Keratinocyte (primary cell): ENCODE data around the gene VWA3A. TPM values are rescaled to one million over a fixed set of nuclear protein-coding genes. Genes with fewer than 3 reads are reported as not detected.
"Not testable (repeated sequence)": the region's sequence is repeated elsewhere in the genome, so short reads cannot be mapped to it uniquely, and the experiment has no call there.

Source experiments
- DNase-seq: peaks from one replicate; pipeline ENCODE4 v3.0.0-alpha.2; 2011; ENCODE audit warnings: low read depth, missing footprints, low spot score
- FAIRE-seq: peaks from 2 replicates; lab custom pipeline; 2011; peaks lifted over from hg19 to GRCh38; lab: Jason Lieb, UNC
- H2AFZ ChIP-seq: 2 replicates; pipeline ENCODE4 v1.6.0; 2012; ENCODE audit warnings: low read length, control low read depth, inconsistent platforms; ENCODE audit not compliant: control insufficient read depth
- H3K27ac ChIP-seq: 2 replicates; pipeline ENCODE4 v1.5.1; 2011; ENCODE audit warnings: low read length; ENCODE audit not compliant: control insufficient read depth, insufficient read depth
- H3K27me3 ChIP-seq: 3 replicates; pipeline ENCODE4 v1.6.0; 2011; ENCODE audit warnings: low read length; ENCODE audit not compliant: control insufficient read depth, insufficient read depth; ENCODE audit errors: extremely low read depth
- H3K36me3 ChIP-seq, 2 experiments: 2 replicates in 1 of 2; 3 replicates in 1 of 2; pipeline ENCODE4 v1.5.1; 2011; ENCODE audit warnings: low read length in 2 of 2, mild to moderate bottlenecking in 1 of 2; ENCODE audit not compliant: control insufficient read depth in 2 of 2, insufficient read depth in 2 of 2; ENCODE audit errors: extremely low read depth in 1 of 2
- H3K4me1 ChIP-seq: 3 replicates; pipeline ENCODE4 v1.5.1; 2011; ENCODE audit warnings: low read length; ENCODE audit not compliant: control insufficient read depth, insufficient read depth; ENCODE audit errors: extremely low read depth
- H3K4me2 ChIP-seq: 3 replicates; pipeline ENCODE4 v1.6.0; 2011; ENCODE audit warnings: low read depth, low read length; ENCODE audit not compliant: control insufficient read depth, insufficient read depth; ENCODE audit errors: extremely low read depth
- H3K4me3 ChIP-seq, 3 experiments: fragments of 200-600 bp in 1 of 3; sonication (generic) in 1 of 3; 2 replicates in 2 of 3; 3 replicates in 1 of 3; pipeline ENCODE4 v1.5.1; 2011 to 2016; ENCODE audit warnings: low read length in 3 of 3, mild to moderate bottlenecking in 3 of 3, control low read depth in 2 of 3, inconsistent platforms in 1 of 3, low read depth in 1 of 3, mixed read lengths in 1 of 3, mixed run types in 1 of 3, moderate library complexity in 1 of 3; ENCODE audit not compliant: control insufficient read depth in 2 of 3, insufficient read depth in 2 of 3; ENCODE audit errors: extremely low read depth in 1 of 3
- H3K79me2 ChIP-seq: 2 replicates; pipeline ENCODE4 v1.6.0; 2012; ENCODE audit warnings: low read length; ENCODE audit not compliant: control insufficient read depth, insufficient read depth
- H3K9ac ChIP-seq: 3 replicates; pipeline ENCODE4 v1.6.0; 2011; ENCODE audit warnings: low read length; ENCODE audit not compliant: control insufficient read depth, insufficient read depth; ENCODE audit errors: extremely low read depth
- H3K9me1 ChIP-seq: 3 replicates; pipeline ENCODE4 v1.6.0; 2011; ENCODE audit warnings: low read length; ENCODE audit not compliant: control insufficient read depth, insufficient read depth; ENCODE audit errors: extremely low read depth
- H3K9me3 ChIP-seq: 2 replicates; pipeline ENCODE4 v1.5.1; 2012; ENCODE audit warnings: low read depth, low read length; ENCODE audit not compliant: control insufficient read depth
- H4K20me1 ChIP-seq: 3 replicates; pipeline ENCODE4 v1.6.0; 2011; ENCODE audit warnings: low read length; ENCODE audit not compliant: control insufficient read depth, insufficient read depth; ENCODE audit errors: extremely low read depth
- EZH2 ChIP-seq: IDR thresholded peaks from one replicate; pipeline ENCODE4 v1.6.1; 2012; ENCODE audit warnings: inconsistent platforms, mild to moderate bottlenecking, low read length, moderate library complexity
- dilution Hi-C: fragments of 300-500 bp; cut with MboI; formaldehyde crosslinking; loops from one replicate; pipeline ENCODE4 v1.7.0; 2020; ENCODE audit warnings: low sequenced_read_pairs; ENCODE audit not compliant: extremely low pct_ligation_motif_present
- polyA plus RNA-seq, 5 experiments: library from polyadenylated mRNA; depleted of rRNA in 3 of 5; stranded (reverse) in 3 of 5; stranded (forward) in 1 of 5; unstranded in 1 of 5; fragments of >200 nt; gene quantifications; 1 replicate in 1 of 5; 2 replicates in 3 of 5; 3 replicates in 1 of 5; pipeline versions ENCODE4 v1.2.1 to v1.2.3, GENCODE V29; 2011 to 2012; ENCODE audit warnings: missing spikeins in 2 of 5, low read depth in 1 of 5, low replicate concordance in 1 of 5
- TF ChIP-seq, protein P1 (sequence below), 3 experiments: IDR thresholded peaks in 1 of 3; conservative IDR thresholded peaks in 1 of 3; optimal IDR thresholded peaks in 1 of 3; 2 replicates in 2 of 3; 3 replicates in 1 of 3; pipeline versions ENCODE3 to v1.5.1; 2011; ENCODE audit warnings: low read length in 3 of 3, mild to moderate bottlenecking in 3 of 3, moderate library complexity in 2 of 3, control low read depth in 1 of 3, inconsistent platforms in 1 of 3; ENCODE audit not compliant: insufficient read depth in 2 of 3; ENCODE audit errors: extremely low read depth in 1 of 3

The VWA3A gene
- polyA plus RNA-seq, 1 donor (not counting 4 experiments of a cell fraction or from before 2014, with no cell fraction given): 0.05 TPM

DNA sequence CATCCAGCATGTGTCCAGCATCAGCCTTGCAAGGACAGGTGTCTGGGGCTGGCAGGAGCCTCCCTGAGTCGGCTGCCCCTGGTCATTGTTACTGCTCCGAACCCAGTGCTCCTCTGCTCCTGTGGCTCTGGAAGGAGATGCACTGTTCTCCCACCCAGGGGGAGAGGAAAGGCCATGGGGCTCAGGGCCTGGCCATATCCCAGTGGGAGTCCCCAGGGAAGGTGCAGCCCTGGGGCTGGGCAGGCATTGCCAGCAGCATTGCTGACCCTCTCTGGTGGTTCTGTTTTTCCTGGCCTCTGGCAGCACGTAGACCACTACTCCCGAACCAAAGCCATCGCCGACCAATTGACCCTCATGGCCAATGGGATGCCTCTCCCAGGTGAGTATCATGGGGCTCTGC lies 79.6 kb downstream of the VWA3A start:
- no peak overlapping the region for H3K4me2 ChIP-seq
- H4K20me1 ChIP-seq: no peaks in the 10 kb centered on the region
- H3K4me1 ChIP-seq: no peaks in the 10 kb centered on the region
- no peaks in the 10 kb centered on the region for H3K79me2 ChIP-seq
- no peaks in the 10 kb centered on the region for H3K9me3 ChIP-seq
- dilution Hi-C loops: no loop called here
- H3K9me1 ChIP-seq: no peaks in the 10 kb centered on the region
- no peak overlapping the region for H3K4me3 ChIP-seq
- no peak overlapping the region for H3K27ac ChIP-seq
- TF ChIP-seq, protein P1, sequence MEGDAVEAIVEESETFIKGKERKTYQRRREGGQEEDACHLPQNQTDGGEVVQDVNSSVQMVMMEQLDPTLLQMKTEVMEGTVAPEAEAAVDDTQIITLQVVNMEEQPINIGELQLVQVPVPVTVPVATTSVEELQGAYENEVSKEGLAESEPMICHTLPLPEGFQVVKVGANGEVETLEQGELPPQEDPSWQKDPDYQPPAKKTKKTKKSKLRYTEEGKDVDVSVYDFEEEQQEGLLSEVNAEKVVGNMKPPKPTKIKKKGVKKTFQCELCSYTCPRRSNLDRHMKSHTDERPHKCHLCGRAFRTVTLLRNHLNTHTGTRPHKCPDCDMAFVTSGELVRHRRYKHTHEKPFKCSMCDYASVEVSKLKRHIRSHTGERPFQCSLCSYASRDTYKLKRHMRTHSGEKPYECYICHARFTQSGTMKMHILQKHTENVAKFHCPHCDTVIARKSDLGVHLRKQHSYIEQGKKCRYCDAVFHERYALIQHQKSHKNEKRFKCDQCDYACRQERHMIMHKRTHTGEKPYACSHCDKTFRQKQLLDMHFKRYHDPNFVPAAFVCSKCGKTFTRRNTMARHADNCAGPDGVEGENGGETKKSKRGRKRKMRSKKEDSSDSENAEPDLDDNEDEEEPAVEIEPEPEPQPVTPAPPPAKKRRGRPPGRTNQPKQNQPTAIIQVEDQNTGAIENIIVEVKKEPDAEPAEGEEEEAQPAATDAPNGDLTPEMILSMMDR (optimal IDR thresholded peaks at IDR 0.05 in 1 of 3, IDR thresholded peaks at IDR 0.05 in 1 of 3, conservative IDR thresholded peaks at IDR 0.05 in 1 of 3; ENCODE audit: extremely low read depth in 1 of 3, insufficient read depth in 2 of 3, low read length in 3 of 3): no peak
- TF ChIP-seq EZH2: no peak
- DNase-seq: no peak
- no peak for FAIRE-seq
- no peak overlapping the region for H2AFZ ChIP-seq
- H3K27me3 ChIP-seq: no peaks in the 10 kb centered on the region
- H3K9ac ChIP-seq: no peak overlapping the region
- H3K36me3 ChIP-seq: no peaks in the 10 kb centered on the region

DNA sequence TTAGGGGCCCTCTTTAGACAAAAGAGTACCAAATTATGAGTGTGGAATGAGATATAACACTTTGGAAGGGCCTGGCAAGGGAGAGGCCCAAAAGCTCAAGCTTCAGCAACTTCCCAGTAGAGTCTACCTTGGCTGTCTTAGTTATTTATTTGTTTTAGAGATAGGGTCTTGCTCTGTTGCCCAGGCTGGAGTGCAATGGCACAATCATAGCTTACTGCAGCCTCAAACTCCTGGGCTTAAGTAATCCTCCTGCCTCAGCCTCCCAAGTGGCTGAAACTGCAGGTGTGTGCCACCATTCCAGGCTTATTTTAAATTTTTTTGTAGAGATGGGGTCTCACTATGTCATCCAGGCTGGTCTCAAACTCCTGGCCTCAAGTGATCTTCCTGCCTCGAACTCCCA lies 80.3 kb downstream of the VWA3A start:
- H3K9ac ChIP-seq, H3K4me3 ChIP-seq, H3K9me3 ChIP-seq, DNase-seq, H4K20me1 ChIP-seq, H3K27me3 ChIP-seq, H3K9me1 ChIP-seq, H3K4me1 ChIP-seq, H3K36me3 ChIP-seq, H3K4me2 ChIP-seq, H2AFZ ChIP-seq, H3K27ac ChIP-seq, FAIRE-seq, dilution Hi-C loops, H3K79me2 ChIP-seq: not testable (repeated sequence)

DNA sequence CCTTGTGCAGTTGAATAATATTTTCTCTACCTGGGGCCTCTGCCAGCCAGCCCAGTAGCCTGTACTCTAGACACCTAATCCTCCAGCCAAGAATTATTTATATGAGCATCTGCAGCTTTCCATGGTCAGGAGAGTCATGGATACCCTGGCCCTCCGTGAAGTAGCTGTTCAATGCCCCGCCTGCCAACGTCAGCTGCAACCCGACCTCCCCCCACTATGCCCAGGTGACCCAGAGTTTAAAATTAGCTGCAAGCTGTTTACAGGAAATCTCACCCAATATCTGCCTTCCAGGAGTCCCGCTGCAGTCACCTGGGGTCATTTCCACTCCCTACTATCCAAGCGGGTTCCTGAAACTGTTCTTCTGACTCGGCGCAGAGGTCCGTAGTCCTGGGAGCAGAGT lies 82.3 kb downstream of the VWA3A start:
- no peak overlapping the region for H3K4me3 ChIP-seq
- no peaks in the 10 kb centered on the region for H4K20me1 ChIP-seq
- no peak overlapping the region for H2AFZ ChIP-seq
- no peaks in the 10 kb centered on the region for H3K9me1 ChIP-seq
- H3K79me2 ChIP-seq: no peaks in the 10 kb centered on the region
- no peak overlapping the region for H3K4me2 ChIP-seq
- FAIRE-seq: no peak
- H3K9me3 ChIP-seq: no peaks in the 10 kb centered on the region
- H3K36me3 ChIP-seq: no peaks in the 10 kb centered on the region
- dilution Hi-C loops: no loop called here
- no peak for DNase-seq
- H3K4me1 ChIP-seq: no peaks in the 10 kb centered on the region
- TF ChIP-seq EZH2: no peak
- TF ChIP-seq, protein P1 (optimal IDR thresholded peaks at IDR 0.05 in 1 of 3, IDR thresholded peaks at IDR 0.05 in 1 of 3, conservative IDR thresholded peaks at IDR 0.05 in 1 of 3; ENCODE audit: extremely low read depth in 1 of 3, insufficient read depth in 2 of 3, low read length in 3 of 3): no peak
- H3K27me3 ChIP-seq: no peaks in the 10 kb centered on the region
- no peak overlapping the region for H3K27ac ChIP-seq
- H3K9ac ChIP-seq: no peak overlapping the region
